Neural cell (in vitro differentiated cells): ENCODE results near the gene DNM2. TPM values are rescaled to one million over a fixed set of nuclear protein-coding genes. Genes with fewer than 3 reads are reported as not detected.

ENCODE experiments used
- H2AFZ ChIP-seq: fragments of 200-600, 300-800 bp; sonication (generic), shearing (Covaris generic); 2 replicates; pipeline ENCODE4 v1.6.0; 2014; ENCODE audit warnings: low read depth, mild to moderate bottlenecking, antibody characterized with exemption, low read length, moderate library complexity
- H3F3A ChIP-seq: fragments of 200-600 bp; shearing (Covaris generic); 2 replicates; pipeline ENCODE4 v1.6.1; 2016; ENCODE audit warnings: mild to moderate bottlenecking, moderate library complexity, mixed read lengths, antibody characterized with exemption, low read length; ENCODE audit not compliant: insufficient read depth, poor library complexity, severe bottlenecking
- H3K27ac ChIP-seq: fragments of 200-600, 300-800 bp; sonication (generic), shearing (Covaris generic); 2 replicates; pipeline ENCODE4 v1.5.1; 2014; ENCODE audit warnings: mild to moderate bottlenecking, low read length, moderate library complexity
- H3K27me3 ChIP-seq: fragments of 300-800, 200-600 bp; sonication (generic), shearing (Covaris generic); 2 replicates; pipeline ENCODE4 v1.6.0; 2014; ENCODE audit warnings: mild to moderate bottlenecking, low read depth, low read length, moderate library complexity; ENCODE audit not compliant: insufficient read depth
- H3K36me3 ChIP-seq: fragments of 300-800, 200-600 bp; sonication (generic), shearing (Covaris generic); 2 replicates; pipeline ENCODE4 v1.5.1; 2014; ENCODE audit warnings: mild to moderate bottlenecking, antibody characterized with exemption, low read length, moderate library complexity; ENCODE audit not compliant: insufficient read depth
- H3K4me2 ChIP-seq: fragments of 300-800, 200-600 bp; sonication (generic), shearing (Covaris generic); 2 replicates; pipeline ENCODE4 v1.6.0; 2014; ENCODE audit warnings: mild to moderate bottlenecking, low read length
- H3K4me3 ChIP-seq: fragments of 300-800, 200-600 bp; sonication (generic), shearing (Covaris generic); 2 replicates; pipeline ENCODE4 v1.5.1; 2014; ENCODE audit warnings: mild to moderate bottlenecking, low read length, moderate library complexity
- H3K79me2 ChIP-seq: fragments of 200-600 bp; shearing (Covaris generic); replicated peaks from 2 replicates; pipeline ENCODE4 v1.6.0; 2014; ENCODE audit warnings: mild to moderate bottlenecking, low read length, moderate library complexity; ENCODE audit not compliant: insufficient read depth
- H3K9ac ChIP-seq: fragments of 300-800, 200-600 bp; sonication (generic), shearing (Covaris generic); 2 replicates; pipeline ENCODE4 v1.6.1; 2016; ENCODE audit warnings: mild to moderate bottlenecking, low read length, mixed read lengths
- H3K9me2 ChIP-seq: fragments of 200-600 bp; shearing (Covaris generic); 2 replicates; pipeline ENCODE4 v1.6.1; 2016; ENCODE audit warnings: mild to moderate bottlenecking, low read length, mixed read lengths; ENCODE audit not compliant: insufficient read depth
- H3K9me3 ChIP-seq: fragments of 200-600, 300-800 bp; sonication (generic), shearing (Covaris generic); 2 replicates; pipeline ENCODE4 v1.6.1; 2016; ENCODE audit warnings: mild to moderate bottlenecking, mixed run types, low read length, moderate library complexity, mixed read lengths
- H4K20me1 ChIP-seq: fragments of 200-600 bp; shearing (Covaris generic); 2 replicates; pipeline ENCODE4 v1.6.1; 2016; ENCODE audit warnings: mild to moderate bottlenecking, mixed run types; ENCODE audit not compliant: insufficient read depth
- EP300 ChIP-seq: fragments of 450-650 bp; conservative IDR thresholded peaks from 2 replicates; pipeline ENCODE4 v1.6.1; 2014; ENCODE audit warnings: antibody characterized with exemption, mild to moderate bottlenecking, moderate library complexity; ENCODE audit not compliant: poor library complexity, severe bottlenecking
- EZH2 ChIP-seq: fragments of 200-600, 300-800 bp; shearing (Covaris generic), sonication (generic); IDR thresholded peaks from 2 replicates; pipeline ENCODE4 v1.6.1; 2014; ENCODE audit warnings: antibody characterized with exemption, low read length, borderline replicate concordance, mild to moderate bottlenecking; ENCODE audit not compliant: insufficient read depth, poor library complexity, severe bottlenecking
- MXI1 ChIP-seq: fragments of 450-650 bp; conservative IDR thresholded peaks from 2 replicates; pipeline ENCODE4 v1.6.1; 2014; ENCODE audit warnings: antibody characterized with exemption, mild to moderate bottlenecking; ENCODE audit not compliant: poor library complexity, severe bottlenecking
- POLR2AphosphoS5 ChIP-seq: IDR thresholded peaks from 2 replicates; pipeline ENCODE4 v1.6.1; 2012
- RAD21 ChIP-seq: fragments of 450-650 bp; conservative IDR thresholded peaks from 2 replicates; pipeline ENCODE4 v1.6.1; 2014; ENCODE audit warnings: antibody characterized with exemption, mild to moderate bottlenecking, moderate library complexity
- SMC3 ChIP-seq: fragments of 450-650 bp; conservative IDR thresholded peaks from 2 replicates; pipeline ENCODE4 v1.6.1; 2014; ENCODE audit warnings: antibody characterized with exemption, mild to moderate bottlenecking, moderate library complexity; ENCODE audit not compliant: poor library complexity
- TAF1 ChIP-seq: IDR thresholded peaks from 2 replicates; pipeline ENCODE4 v1.6.1; 2012; ENCODE audit warnings: low read depth
- polyA plus RNA-seq: library from polyadenylated mRNA; depleted of rRNA; stranded (reverse); fragments of >200 nt; gene quantifications from 2 replicates; pipeline ENCODE4 v1.2.3, GENCODE V29; 2014
- TF ChIP-seq, protein P1 (sequence below): fragments of 450-650 bp; IDR thresholded peaks from 2 replicates; pipeline ENCODE4 v1.5.1; 2014; ENCODE audit warnings: antibody characterized with exemption, mild to moderate bottlenecking, moderate library complexity; ENCODE audit not compliant: poor library complexity, severe bottlenecking
- TF ChIP-seq, protein P2 (sequence below): IDR thresholded peaks from 2 replicates; pipeline ENCODE4 v1.6.1; 2012; ENCODE audit warnings: borderline replicate concordance

The DNM2 gene
- polyA plus RNA-seq, 1 donor from 2014 or later: 31.4 TPM

DNA sequence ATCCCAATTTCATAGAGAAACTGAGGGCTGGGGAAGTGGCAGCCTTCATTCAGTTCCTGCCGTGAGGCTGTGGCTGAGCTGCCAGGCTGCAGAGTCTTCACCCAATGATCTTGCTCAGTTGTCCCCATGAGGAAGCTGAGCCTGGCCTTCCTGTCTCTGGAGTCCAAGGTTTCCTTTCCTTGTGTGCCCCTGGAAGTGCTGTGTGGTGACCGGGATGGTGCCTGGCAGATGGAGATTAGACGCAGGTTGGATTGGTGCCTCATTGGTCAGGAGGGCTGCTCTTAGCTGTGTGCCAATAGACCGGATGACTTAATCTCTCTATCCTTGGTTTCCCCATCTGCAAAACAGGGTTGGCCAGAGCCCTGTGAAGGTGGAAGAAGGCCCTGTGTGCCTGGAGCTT is 24.6 kb downstream of the DNM2 start:
- no peaks in the 10 kb centered on the region for H3F3A ChIP-seq
- no peak overlapping the region for H2AFZ ChIP-seq
- H3K27ac ChIP-seq: no peak overlapping the region
- H3K36me3 ChIP-seq: no peaks in the 10 kb centered on the region
- no peaks in the 10 kb centered on the region for H3K79me2 ChIP-seq
- no peak overlapping the region for H3K4me3 ChIP-seq
- H3K27me3 ChIP-seq: no peaks in the 10 kb centered on the region
- TF ChIP-seq, protein P1, sequence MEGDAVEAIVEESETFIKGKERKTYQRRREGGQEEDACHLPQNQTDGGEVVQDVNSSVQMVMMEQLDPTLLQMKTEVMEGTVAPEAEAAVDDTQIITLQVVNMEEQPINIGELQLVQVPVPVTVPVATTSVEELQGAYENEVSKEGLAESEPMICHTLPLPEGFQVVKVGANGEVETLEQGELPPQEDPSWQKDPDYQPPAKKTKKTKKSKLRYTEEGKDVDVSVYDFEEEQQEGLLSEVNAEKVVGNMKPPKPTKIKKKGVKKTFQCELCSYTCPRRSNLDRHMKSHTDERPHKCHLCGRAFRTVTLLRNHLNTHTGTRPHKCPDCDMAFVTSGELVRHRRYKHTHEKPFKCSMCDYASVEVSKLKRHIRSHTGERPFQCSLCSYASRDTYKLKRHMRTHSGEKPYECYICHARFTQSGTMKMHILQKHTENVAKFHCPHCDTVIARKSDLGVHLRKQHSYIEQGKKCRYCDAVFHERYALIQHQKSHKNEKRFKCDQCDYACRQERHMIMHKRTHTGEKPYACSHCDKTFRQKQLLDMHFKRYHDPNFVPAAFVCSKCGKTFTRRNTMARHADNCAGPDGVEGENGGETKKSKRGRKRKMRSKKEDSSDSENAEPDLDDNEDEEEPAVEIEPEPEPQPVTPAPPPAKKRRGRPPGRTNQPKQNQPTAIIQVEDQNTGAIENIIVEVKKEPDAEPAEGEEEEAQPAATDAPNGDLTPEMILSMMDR: no peak
- TF ChIP-seq TAF1 (no peak), SMC3 (no peak), RAD21 (no peak), EZH2 (no peak), EP300 (no peak), MXI1 (no peak)
- TF ChIP-seq, protein P2, sequence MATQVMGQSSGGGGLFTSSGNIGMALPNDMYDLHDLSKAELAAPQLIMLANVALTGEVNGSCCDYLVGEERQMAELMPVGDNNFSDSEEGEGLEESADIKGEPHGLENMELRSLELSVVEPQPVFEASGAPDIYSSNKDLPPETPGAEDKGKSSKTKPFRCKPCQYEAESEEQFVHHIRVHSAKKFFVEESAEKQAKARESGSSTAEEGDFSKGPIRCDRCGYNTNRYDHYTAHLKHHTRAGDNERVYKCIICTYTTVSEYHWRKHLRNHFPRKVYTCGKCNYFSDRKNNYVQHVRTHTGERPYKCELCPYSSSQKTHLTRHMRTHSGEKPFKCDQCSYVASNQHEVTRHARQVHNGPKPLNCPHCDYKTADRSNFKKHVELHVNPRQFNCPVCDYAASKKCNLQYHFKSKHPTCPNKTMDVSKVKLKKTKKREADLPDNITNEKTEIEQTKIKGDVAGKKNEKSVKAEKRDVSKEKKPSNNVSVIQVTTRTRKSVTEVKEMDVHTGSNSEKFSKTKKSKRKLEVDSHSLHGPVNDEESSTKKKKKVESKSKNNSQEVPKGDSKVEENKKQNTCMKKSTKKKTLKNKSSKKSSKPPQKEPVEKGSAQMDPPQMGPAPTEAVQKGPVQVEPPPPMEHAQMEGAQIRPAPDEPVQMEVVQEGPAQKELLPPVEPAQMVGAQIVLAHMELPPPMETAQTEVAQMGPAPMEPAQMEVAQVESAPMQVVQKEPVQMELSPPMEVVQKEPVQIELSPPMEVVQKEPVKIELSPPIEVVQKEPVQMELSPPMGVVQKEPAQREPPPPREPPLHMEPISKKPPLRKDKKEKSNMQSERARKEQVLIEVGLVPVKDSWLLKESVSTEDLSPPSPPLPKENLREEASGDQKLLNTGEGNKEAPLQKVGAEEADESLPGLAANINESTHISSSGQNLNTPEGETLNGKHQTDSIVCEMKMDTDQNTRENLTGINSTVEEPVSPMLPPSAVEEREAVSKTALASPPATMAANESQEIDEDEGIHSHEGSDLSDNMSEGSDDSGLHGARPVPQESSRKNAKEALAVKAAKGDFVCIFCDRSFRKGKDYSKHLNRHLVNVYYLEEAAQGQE: no peak
- no peak overlapping the region for H3K9ac ChIP-seq
- no peaks in the 10 kb centered on the region for H4K20me1 ChIP-seq
- H3K9me3 ChIP-seq: no peaks in the 10 kb centered on the region
- no peak overlapping the region for H3K4me2 ChIP-seq
- no peaks in the 10 kb centered on the region for H3K9me2 ChIP-seq

DNA sequence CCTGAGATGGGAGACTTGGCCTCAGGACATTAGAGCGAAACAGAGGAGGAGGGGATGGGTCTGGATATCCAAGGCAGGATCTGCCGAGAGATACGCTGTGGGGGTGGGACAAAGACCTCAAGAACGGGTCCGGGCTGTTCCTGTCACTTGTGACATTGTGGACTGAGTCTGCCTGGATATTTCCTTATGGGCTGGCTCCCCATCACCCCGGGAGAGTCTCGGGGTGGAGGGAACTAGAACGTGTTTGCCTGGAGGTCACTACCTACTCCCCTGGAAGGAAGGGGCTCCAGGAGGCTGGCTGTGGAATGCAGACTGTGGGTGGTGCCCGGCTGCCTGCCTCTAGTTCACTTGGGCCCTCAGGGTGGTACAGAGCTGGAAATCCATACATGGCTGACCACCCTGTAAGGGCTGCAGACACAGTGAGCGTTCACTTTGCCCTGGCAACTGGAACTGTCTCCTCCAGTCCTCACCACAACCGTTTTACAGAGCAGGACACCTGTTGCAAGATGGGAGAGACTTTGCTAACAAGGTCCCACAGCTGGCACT is 26.4 kb downstream of the DNM2 start:
- no peaks in the 10 kb centered on the region for H3K9me3 ChIP-seq
- TF ChIP-seq EP300 (no peak), RAD21 (no peak), MXI1 (no peak), SMC3 (no peak), TAF1 (no peak), POLR2AphosphoS5 (no peak), EZH2 (no peak)
- TF ChIP-seq, protein P2: no peak
- TF ChIP-seq, protein P1: no peak
- no peak overlapping the region for H3K27ac ChIP-seq
- H3K9ac ChIP-seq: no peak overlapping the region
- H2AFZ ChIP-seq: no peak overlapping the region
- no peaks in the 10 kb centered on the region for H3K9me2 ChIP-seq
- H3K36me3 ChIP-seq: no peaks in the 10 kb centered on the region
- H3K79me2 ChIP-seq: no peaks in the 10 kb centered on the region
- H3F3A ChIP-seq: no peaks in the 10 kb centered on the region
- H3K4me2 ChIP-seq: no peak overlapping the region
- H3K4me3 ChIP-seq: no peak overlapping the region
- H3K27me3 ChIP-seq: no peaks in the 10 kb centered on the region
- H4K20me1 ChIP-seq: no peaks in the 10 kb centered on the region
